GM23338 (cell line): ENCODE data around the gene SPATA18.

Experiments used
- CTCF ChIP-seq, 2 experiments: fragments of 200-600 bp in 1 of 2; sonication (generic) in 1 of 2; conservative IDR thresholded peaks; 2 replicates each; pipeline versions ENCODE4 v1.5.1 to v1.6.1; 2016 to 2017; ENCODE audit warnings: antibody characterized with exemption in 2 of 2, low read depth in 2 of 2, mild to moderate bottlenecking in 2 of 2, moderate library complexity in 1 of 2
- EZH2 ChIP-seq: fragments of 200-600 bp; sonication (generic); IDR thresholded peaks from one replicate; pipeline ENCODE4 v1.8.0; 2017; ENCODE audit warnings: antibody characterized with exemption, mild to moderate bottlenecking, low read depth; ENCODE audit not compliant: unreplicated experiment
- EZH2phosphoT487 ChIP-seq: fragments of 200-600 bp; sonication (generic); IDR thresholded peaks from one replicate; pipeline ENCODE4 v1.8.1; 2018; ENCODE audit warnings: antibody characterized with exemption; ENCODE audit not compliant: unreplicated experiment
- NANOG ChIP-seq: IDR thresholded peaks from 2 replicates; pipeline ENCODE4 v1.6.1; 2016; ENCODE audit warnings: antibody characterized with exemption, borderline replicate concordance
- POLR2AphosphoS5 ChIP-seq: IDR thresholded peaks from 2 replicates; pipeline ENCODE4 v1.6.1; 2016; ENCODE audit warnings: antibody characterized with exemption, low read depth
- ZNF114 ChIP-seq: fragments of 250-450 bp; sonication (Bioruptor Pico); IDR thresholded peaks from 2 replicates; pipeline ENCODE4 v1.5.0; 2020; ENCODE audit warnings: mild to moderate bottlenecking, moderate library complexity
- TF ChIP-seq, protein P1 (sequence below): IDR thresholded peaks from one replicate; pipeline ENCODE4 v1.6.1; 2018; ENCODE audit warnings: antibody characterized with exemption; ENCODE audit not compliant: unreplicated experiment

- TF ChIP-seq CTCF (conservative IDR thresholded peaks at IDR 0.05; ENCODE audit: low read depth in 2 of 2), result no peak
- TF ChIP-seq POLR2AphosphoS5, result no peak
- TF ChIP-seq, protein P1, sequence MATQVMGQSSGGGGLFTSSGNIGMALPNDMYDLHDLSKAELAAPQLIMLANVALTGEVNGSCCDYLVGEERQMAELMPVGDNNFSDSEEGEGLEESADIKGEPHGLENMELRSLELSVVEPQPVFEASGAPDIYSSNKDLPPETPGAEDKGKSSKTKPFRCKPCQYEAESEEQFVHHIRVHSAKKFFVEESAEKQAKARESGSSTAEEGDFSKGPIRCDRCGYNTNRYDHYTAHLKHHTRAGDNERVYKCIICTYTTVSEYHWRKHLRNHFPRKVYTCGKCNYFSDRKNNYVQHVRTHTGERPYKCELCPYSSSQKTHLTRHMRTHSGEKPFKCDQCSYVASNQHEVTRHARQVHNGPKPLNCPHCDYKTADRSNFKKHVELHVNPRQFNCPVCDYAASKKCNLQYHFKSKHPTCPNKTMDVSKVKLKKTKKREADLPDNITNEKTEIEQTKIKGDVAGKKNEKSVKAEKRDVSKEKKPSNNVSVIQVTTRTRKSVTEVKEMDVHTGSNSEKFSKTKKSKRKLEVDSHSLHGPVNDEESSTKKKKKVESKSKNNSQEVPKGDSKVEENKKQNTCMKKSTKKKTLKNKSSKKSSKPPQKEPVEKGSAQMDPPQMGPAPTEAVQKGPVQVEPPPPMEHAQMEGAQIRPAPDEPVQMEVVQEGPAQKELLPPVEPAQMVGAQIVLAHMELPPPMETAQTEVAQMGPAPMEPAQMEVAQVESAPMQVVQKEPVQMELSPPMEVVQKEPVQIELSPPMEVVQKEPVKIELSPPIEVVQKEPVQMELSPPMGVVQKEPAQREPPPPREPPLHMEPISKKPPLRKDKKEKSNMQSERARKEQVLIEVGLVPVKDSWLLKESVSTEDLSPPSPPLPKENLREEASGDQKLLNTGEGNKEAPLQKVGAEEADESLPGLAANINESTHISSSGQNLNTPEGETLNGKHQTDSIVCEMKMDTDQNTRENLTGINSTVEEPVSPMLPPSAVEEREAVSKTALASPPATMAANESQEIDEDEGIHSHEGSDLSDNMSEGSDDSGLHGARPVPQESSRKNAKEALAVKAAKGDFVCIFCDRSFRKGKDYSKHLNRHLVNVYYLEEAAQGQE, result no peak
- TF ChIP-seq EZH2phosphoT487, result no peak
- TF ChIP-seq NANOG, result no peak
- TF ChIP-seq EZH2, result no peak
- no peak for TF ChIP-seq ZNF114
These were observed 54.2 kb downstream of the SPATA18 start for GRCh38 chr4:52105276-52105675.
